ENCODE data around the gene TNFRSF17.

Gene TNFRSF17

DNA sequence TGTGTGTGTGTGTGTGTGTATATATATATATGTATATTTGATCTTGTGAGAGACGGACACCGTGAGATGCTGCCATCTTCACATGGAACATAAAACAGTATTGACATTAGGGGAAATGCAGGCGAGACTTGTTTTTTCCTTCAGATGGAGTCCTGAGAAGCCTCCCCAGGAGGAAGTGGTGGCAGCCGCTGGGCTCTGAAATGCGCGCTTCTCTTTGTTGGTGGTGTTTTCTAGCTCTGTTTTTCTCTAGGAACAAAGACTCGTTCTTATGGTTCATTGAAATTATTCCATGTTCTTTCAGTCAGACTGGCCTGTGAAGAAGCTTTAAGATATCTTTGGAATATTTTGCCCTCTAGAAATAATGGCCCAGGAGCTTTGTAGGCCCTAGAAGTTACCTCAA is 44.5 kb downstream of the TNFRSF17 start:
- DNase-seq: no peak

DNA sequence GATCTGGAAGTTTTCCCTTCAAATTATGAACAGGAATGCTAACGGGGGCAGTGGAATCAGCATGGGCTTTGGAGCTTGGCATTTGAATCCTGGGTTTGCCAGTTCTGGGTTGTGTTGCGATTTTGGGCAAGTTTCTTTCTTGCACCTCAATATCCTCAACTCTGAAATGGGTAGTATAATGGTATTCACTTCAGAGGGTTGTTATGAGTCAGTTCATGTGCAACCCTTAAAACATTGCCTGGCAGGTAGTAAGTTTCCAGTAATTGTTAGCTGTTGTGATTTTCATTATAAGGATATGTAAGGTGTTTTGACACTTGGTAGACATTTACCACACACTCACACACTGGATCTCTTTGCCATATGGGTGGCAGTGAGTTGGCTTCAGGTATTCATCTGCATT is 44.9 kb downstream of the TNFRSF17 start:
- no peak for DNase-seq

DNA sequence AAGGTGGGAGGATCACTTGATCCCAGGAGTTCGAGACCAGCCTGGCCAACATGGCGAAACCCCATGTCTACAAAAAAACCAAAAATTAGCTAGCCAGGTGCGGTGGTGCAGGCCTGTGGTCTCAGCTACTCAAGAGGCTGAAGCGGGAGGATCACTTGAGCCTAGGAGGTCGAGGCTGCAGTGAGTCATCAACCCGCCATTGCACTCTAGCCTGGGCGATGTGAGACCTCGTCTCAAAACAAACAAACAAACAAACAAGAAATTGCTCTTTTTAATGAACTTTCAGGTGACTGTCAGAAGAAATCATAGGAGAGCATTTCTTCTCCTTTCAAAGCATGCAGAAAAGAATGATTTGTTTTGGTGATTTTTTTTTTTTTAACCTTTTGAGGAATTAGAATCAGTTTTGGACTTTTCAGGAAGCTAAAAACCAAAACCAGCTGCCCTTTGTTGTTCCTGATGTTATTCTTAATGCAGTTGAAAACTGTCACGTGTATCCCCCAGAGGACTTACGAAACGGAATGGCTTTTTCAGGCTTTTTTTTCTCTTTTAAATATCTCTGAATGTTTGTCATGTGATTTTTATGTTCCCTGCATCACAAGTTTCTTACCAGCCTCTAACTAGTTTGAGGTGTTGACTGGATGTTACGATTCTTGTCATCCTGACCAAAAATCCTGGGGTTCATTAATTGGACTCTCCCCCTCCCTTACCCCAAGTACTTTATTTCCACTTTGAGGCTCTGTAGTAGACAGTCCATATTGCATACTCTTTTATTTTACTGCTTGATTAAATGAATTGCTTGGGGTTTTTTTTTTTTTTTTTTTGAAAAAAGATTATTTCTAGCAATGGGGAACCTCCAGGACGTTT is 45.6 kb downstream of the TNFRSF17 start:
- DNase-seq: no peak

DNA sequence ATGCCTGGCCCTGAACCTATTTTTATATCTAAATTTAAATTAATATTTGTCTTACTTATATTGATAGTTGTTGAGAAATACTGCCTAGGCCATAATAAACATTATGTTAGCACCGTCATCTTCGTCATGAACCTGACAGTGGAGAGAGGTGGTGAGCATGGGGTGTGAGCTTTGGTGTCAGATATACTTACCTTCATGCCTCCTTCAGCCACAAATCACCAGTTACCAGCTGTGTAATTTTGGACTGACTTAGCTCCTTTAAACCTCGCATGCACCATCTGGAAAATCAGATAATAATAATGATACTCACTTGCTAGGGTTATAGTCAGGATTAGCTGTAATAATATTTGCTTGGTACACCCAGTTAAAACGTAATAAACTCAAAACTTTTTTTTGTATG is 46.6 kb downstream of the TNFRSF17 start:
- DNase-seq: no peak

DNA sequence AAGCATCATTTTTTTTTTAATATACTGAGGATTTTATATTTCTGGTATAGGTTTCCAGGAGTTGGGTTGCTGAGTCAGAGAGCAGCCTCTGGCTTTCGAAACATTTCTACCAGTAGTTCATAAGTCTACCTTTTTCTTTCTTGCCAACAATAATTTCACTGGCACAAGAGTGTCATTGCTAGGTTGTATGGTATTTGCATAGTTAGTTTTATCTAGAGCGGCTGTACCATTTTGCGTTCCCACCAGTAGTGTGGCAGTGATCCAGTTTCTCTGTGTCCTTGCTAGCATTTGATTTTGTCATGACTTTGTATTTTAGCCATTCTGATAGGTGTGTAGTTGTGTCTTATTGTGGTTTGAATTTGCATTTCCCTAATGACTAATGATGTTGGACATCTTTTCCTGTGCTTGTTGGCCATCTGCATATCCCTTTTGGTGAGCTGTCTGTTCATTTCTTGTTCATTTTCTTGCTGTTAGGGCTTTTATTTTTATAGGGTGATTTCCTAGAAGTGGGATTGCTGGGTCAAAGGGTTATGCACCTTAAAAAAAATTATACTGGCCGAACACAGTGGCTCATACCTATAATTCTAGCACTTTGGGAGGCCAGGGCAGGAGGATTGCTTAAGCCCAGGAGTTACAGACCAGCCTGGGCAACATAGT is 51.4 kb downstream of the TNFRSF17 start:
- DNase-seq: no peak

DNA sequence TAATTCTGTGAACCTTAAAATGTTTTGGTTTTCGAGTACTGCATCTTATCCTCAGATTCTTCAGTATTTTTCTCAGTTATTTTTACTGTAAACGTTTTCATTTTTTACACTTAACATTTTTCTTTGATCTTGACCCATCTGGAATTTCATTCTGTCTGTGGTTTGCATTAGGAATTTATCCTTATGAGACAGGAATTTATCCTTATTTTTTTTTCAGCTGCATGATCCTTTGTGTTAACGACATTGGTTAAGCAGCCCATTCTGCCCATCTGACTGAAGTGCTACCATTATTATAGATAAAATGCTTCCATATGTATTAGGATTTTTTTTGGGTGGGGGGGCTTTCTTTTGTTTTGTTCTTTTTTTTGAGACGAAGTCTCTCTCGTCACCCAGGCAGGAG is 52.5 kb downstream of the TNFRSF17 start:
- DNase-seq: no peak

Data from NCI-H345 (cell line).